ENCODE measurements around the gene RRP9.

- TF ChIP-seq CTCF (IDR thresholded peaks at IDR 0.05), result no peak
- TF ChIP-seq POLR2AphosphoS5 (IDR thresholded peaks at IDR 0.05), result no peak
- TF ChIP-seq POLR2A (IDR thresholded peaks at IDR 0.05), result no peak
Observed at GRCh38 chr3:51928438-51928837, 13.3 kb downstream of the RRP9 start.

Data from prostate gland (tissue), 2 donors.